Neural cell (in vitro differentiated cells): ENCODE data around the gene PELO. TPM values are rescaled to one million over a fixed set of nuclear protein-coding genes. Genes with fewer than 3 reads are reported as not detected.

Experiments
- H2AFZ ChIP-seq: fragments of 200-600, 300-800 bp; sonication (generic), shearing (Covaris generic); 2 replicates; pipeline ENCODE4 v1.6.0; 2014; ENCODE audit warnings: low read depth, mild to moderate bottlenecking, antibody characterized with exemption, low read length, moderate library complexity
- H3F3A ChIP-seq: fragments of 200-600 bp; shearing (Covaris generic); 2 replicates; pipeline ENCODE4 v1.6.1; 2016; ENCODE audit warnings: mild to moderate bottlenecking, moderate library complexity, mixed read lengths, antibody characterized with exemption, low read length; ENCODE audit not compliant: insufficient read depth, poor library complexity, severe bottlenecking
- H3K27ac ChIP-seq: fragments of 200-600, 300-800 bp; sonication (generic), shearing (Covaris generic); 2 replicates; pipeline ENCODE4 v1.5.1; 2014; ENCODE audit warnings: mild to moderate bottlenecking, low read length, moderate library complexity
- H3K27me3 ChIP-seq: fragments of 300-800, 200-600 bp; sonication (generic), shearing (Covaris generic); 2 replicates; pipeline ENCODE4 v1.6.0; 2014; ENCODE audit warnings: mild to moderate bottlenecking, low read depth, low read length, moderate library complexity; ENCODE audit not compliant: insufficient read depth
- H3K36me3 ChIP-seq: fragments of 300-800, 200-600 bp; sonication (generic), shearing (Covaris generic); 2 replicates; pipeline ENCODE4 v1.5.1; 2014; ENCODE audit warnings: mild to moderate bottlenecking, antibody characterized with exemption, low read length, moderate library complexity; ENCODE audit not compliant: insufficient read depth
- H3K4me2 ChIP-seq: fragments of 300-800, 200-600 bp; sonication (generic), shearing (Covaris generic); 2 replicates; pipeline ENCODE4 v1.6.0; 2014; ENCODE audit warnings: mild to moderate bottlenecking, low read length
- H3K4me3 ChIP-seq: fragments of 300-800, 200-600 bp; sonication (generic), shearing (Covaris generic); 2 replicates; pipeline ENCODE4 v1.5.1; 2014; ENCODE audit warnings: mild to moderate bottlenecking, low read length, moderate library complexity
- H3K79me2 ChIP-seq: fragments of 200-600 bp; shearing (Covaris generic); replicated peaks from 2 replicates; pipeline ENCODE4 v1.6.0; 2014; ENCODE audit warnings: mild to moderate bottlenecking, low read length, moderate library complexity; ENCODE audit not compliant: insufficient read depth
- H3K9ac ChIP-seq: fragments of 300-800, 200-600 bp; sonication (generic), shearing (Covaris generic); 2 replicates; pipeline ENCODE4 v1.6.1; 2016; ENCODE audit warnings: mild to moderate bottlenecking, low read length, mixed read lengths
- H3K9me2 ChIP-seq: fragments of 200-600 bp; shearing (Covaris generic); 2 replicates; pipeline ENCODE4 v1.6.1; 2016; ENCODE audit warnings: mild to moderate bottlenecking, low read length, mixed read lengths; ENCODE audit not compliant: insufficient read depth
- H3K9me3 ChIP-seq: fragments of 200-600, 300-800 bp; sonication (generic), shearing (Covaris generic); 2 replicates; pipeline ENCODE4 v1.6.1; 2016; ENCODE audit warnings: mild to moderate bottlenecking, mixed run types, low read length, moderate library complexity, mixed read lengths
- H4K20me1 ChIP-seq: fragments of 200-600 bp; shearing (Covaris generic); 2 replicates; pipeline ENCODE4 v1.6.1; 2016; ENCODE audit warnings: mild to moderate bottlenecking, mixed run types; ENCODE audit not compliant: insufficient read depth
- CTCF ChIP-seq: fragments of 450-650 bp; IDR thresholded peaks from 2 replicates; pipeline ENCODE4 v1.5.1; 2014; ENCODE audit warnings: antibody characterized with exemption, mild to moderate bottlenecking, moderate library complexity; ENCODE audit not compliant: poor library complexity, severe bottlenecking
- EP300 ChIP-seq: fragments of 450-650 bp; conservative IDR thresholded peaks from 2 replicates; pipeline ENCODE4 v1.6.1; 2014; ENCODE audit warnings: antibody characterized with exemption, mild to moderate bottlenecking, moderate library complexity; ENCODE audit not compliant: poor library complexity, severe bottlenecking
- EZH2 ChIP-seq: fragments of 200-600, 300-800 bp; shearing (Covaris generic), sonication (generic); IDR thresholded peaks from 2 replicates; pipeline ENCODE4 v1.6.1; 2014; ENCODE audit warnings: antibody characterized with exemption, low read length, borderline replicate concordance, mild to moderate bottlenecking; ENCODE audit not compliant: insufficient read depth, poor library complexity, severe bottlenecking
- MXI1 ChIP-seq: fragments of 450-650 bp; conservative IDR thresholded peaks from 2 replicates; pipeline ENCODE4 v1.6.1; 2014; ENCODE audit warnings: antibody characterized with exemption, mild to moderate bottlenecking; ENCODE audit not compliant: poor library complexity, severe bottlenecking
- POLR2AphosphoS5 ChIP-seq: IDR thresholded peaks from 2 replicates; pipeline ENCODE4 v1.6.1; 2012
- RAD21 ChIP-seq: fragments of 450-650 bp; conservative IDR thresholded peaks from 2 replicates; pipeline ENCODE4 v1.6.1; 2014; ENCODE audit warnings: antibody characterized with exemption, mild to moderate bottlenecking, moderate library complexity
- REST ChIP-seq: IDR thresholded peaks from 2 replicates; pipeline ENCODE4 v1.6.1; 2012; ENCODE audit warnings: borderline replicate concordance
- SMC3 ChIP-seq: fragments of 450-650 bp; conservative IDR thresholded peaks from 2 replicates; pipeline ENCODE4 v1.6.1; 2014; ENCODE audit warnings: antibody characterized with exemption, mild to moderate bottlenecking, moderate library complexity; ENCODE audit not compliant: poor library complexity
- TAF1 ChIP-seq: IDR thresholded peaks from 2 replicates; pipeline ENCODE4 v1.6.1; 2012; ENCODE audit warnings: low read depth
- polyA plus RNA-seq: library from polyadenylated mRNA; depleted of rRNA; stranded (reverse); fragments of >200 nt; gene quantifications from 2 replicates; pipeline ENCODE4 v1.2.3, GENCODE V29; 2014

PELO gene
- polyA plus RNA-seq, 1 donor from 2014 or later: 10.5 TPM

- no peaks in the 10 kb centered on the region for H3K9me3 ChIP-seq
- no peak overlapping the region for H3K27ac ChIP-seq
- peaks cover 3% of the 10 kb centered on the region for H3K36me3 ChIP-seq
- H3F3A ChIP-seq: no peaks in the 10 kb centered on the region
- H4K20me1 ChIP-seq: no peaks in the 10 kb centered on the region
- no peaks in the 10 kb centered on the region for H3K27me3 ChIP-seq
- TF ChIP-seq REST: no peak
- no peak for TF ChIP-seq MXI1
- no peak for TF ChIP-seq RAD21
- TF ChIP-seq TAF1: no peak
- no peak for TF ChIP-seq POLR2AphosphoS5
- no peak for TF ChIP-seq CTCF
- TF ChIP-seq EP300: no peak
- no peak for TF ChIP-seq EZH2
- no peak for TF ChIP-seq SMC3
- H3K9me2 ChIP-seq: no peaks in the 10 kb centered on the region
- no peak overlapping the region for H3K4me2 ChIP-seq
- H3K9ac ChIP-seq: no peak overlapping the region
- peaks cover 3% of the 10 kb centered on the region for H3K79me2 ChIP-seq
- no peak overlapping the region for H3K4me3 ChIP-seq
- no peak overlapping the region for H2AFZ ChIP-seq
Observed at GRCh38 chr5:52808316-52808901, 20.7 kb downstream of the PELO start.

DNA sequence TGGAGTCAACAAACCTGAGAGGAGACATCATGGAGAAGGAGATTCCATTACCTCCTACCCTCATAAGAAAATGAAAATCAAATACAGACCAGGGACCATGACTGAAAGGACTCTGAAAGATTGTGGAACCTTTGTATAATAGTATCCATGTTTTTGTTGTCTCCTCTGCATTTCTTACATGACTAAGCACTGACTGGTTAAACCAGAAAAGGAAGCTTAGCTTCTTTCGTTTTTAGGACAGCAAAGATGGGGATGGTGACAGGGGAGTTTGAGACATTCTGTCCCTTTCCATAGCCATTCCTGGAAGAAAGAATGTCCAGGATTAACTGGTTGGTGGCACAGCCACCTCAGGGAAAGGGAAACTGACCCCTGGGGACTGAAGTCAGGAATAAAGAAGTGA, 22.2 kb downstream of the PELO start:
- Histone ChIP-seq H3K27ac (no peak overlapping the region), H3K79me2 (no peaks in the 10 kb centered on the region), H3K27me3 (no peaks in the 10 kb centered on the region), H3K9me3 (no peaks in the 10 kb centered on the region), H3K9me2 (no peaks in the 10 kb centered on the region), H3K36me3 (no peaks in the 10 kb centered on the region), H4K20me1 (no peaks in the 10 kb centered on the region), H3K4me2 (no peak overlapping the region), H2AFZ (no peak overlapping the region), H3K4me3 (no peak overlapping the region), H3F3A (no peaks in the 10 kb centered on the region), H3K9ac (no peak overlapping the region)
- TF ChIP-seq SMC3 (no peak), REST (no peak), TAF1 (no peak)
